Measurements from ENCODE around the gene KRTAP5-5.
"Not testable (repeated sequence)": the region's sequence is repeated elsewhere in the genome, so short reads cannot be mapped to it uniquely, and the experiment has no call there.

Gene KRTAP5-5

GRCh38 chr11:1656670-1657069, 27.1 kb downstream of the KRTAP5-5 start:
- DNase-seq (ENCODE audit: low read depth), result no peak

GRCh38 chr11:1659506-1659905, 29.9 kb downstream of the KRTAP5-5 start:
- DNase-seq (ENCODE audit: low read depth), result no peak

- DNase-seq (ENCODE audit: low read depth), result no peak
These were observed 30.7 kb downstream of the KRTAP5-5 start for GRCh38 chr11:1660111-1660867.

GRCh38 chr11:1661454-1662269, 32.1 kb downstream of the KRTAP5-5 start:
- not testable (repeated sequence) for DNase-seq (ENCODE audit: low read depth)

- not testable (repeated sequence) for DNase-seq (ENCODE audit: low read depth)
These were observed 33.2 kb downstream of the KRTAP5-5 start for GRCh38 chr11:1662699-1663283.

- DNase-seq (ENCODE audit: low read depth), result no peak
These were observed 35.7 kb downstream of the KRTAP5-5 start for GRCh38 chr11:1665313-1665712.

- no peak for DNase-seq (ENCODE audit: low read depth)
These were observed 37.7 kb downstream of the KRTAP5-5 start for GRCh38 chr11:1667121-1667850.

GRCh38 chr11:1667906-1668305, 38.3 kb downstream of the KRTAP5-5 start:
- DNase-seq (ENCODE audit: low read depth), result no peak

- no peak for DNase-seq (ENCODE audit: low read depth)
These were observed 39.4 kb downstream of the KRTAP5-5 start for GRCh38 chr11:1668911-1669473.

- DNase-seq (ENCODE audit: low read depth), result no peak
These were observed 40.1 kb downstream of the KRTAP5-5 start for GRCh38 chr11:1669546-1670218.

GRCh38 chr11:1670457-1670856, 40.9 kb downstream of the KRTAP5-5 start:
- not testable (repeated sequence) for DNase-seq (ENCODE audit: low read depth)

- DNase-seq (ENCODE audit: low read depth), result no peak
These were observed 41.4 kb downstream of the KRTAP5-5 start for GRCh38 chr11:1670905-1671371.

- DNase-seq (ENCODE audit: low read depth), result no peak
These were observed 42.1 kb downstream of the KRTAP5-5 start for GRCh38 chr11:1671658-1672057.

GRCh38 chr11:1672613-1673350, 43.2 kb downstream of the KRTAP5-5 start:
- DNase-seq (ENCODE audit: low read depth), result no peak

GRCh38 chr11:1673446-1674172, 44.0 kb downstream of the KRTAP5-5 start:
- no peak for DNase-seq (ENCODE audit: low read depth)

- DNase-seq (ENCODE audit: low read depth), result no peak
These were observed 44.9 kb downstream of the KRTAP5-5 start for GRCh38 chr11:1674173-1675131.

- DNase-seq (ENCODE audit: low read depth), result no peak
These were observed 46.1 kb downstream of the KRTAP5-5 start for GRCh38 chr11:1675536-1676228.

GRCh38 chr11:1676229-1676740, 46.7 kb downstream of the KRTAP5-5 start:
- no peak for DNase-seq (ENCODE audit: low read depth)

Data from stimulated activated CD8-positive, alpha-beta memory T cell treated with anti-CD3 and anti-CD28 coated beads, Interleukin-12 subunit alpha, Interleukin-12 subunit beta, amount 100 ng/mL, for 4 hours (primary cell).